Spleen (tissue), 11 donors: ENCODE measurements around the gene TACR2. TPM values are rescaled to one million over a fixed set of nuclear protein-coding genes. Genes with fewer than 3 reads are reported as not detected.

Experiments used
- DNase-seq: peaks from one replicate; pipeline ENCODE4 v3.0.0-alpha.2; 2020
- H3K27ac ChIP-seq, 8 donors: fragments of 200-600 bp; sonication (generic) in 7 of 8; 1 replicate in 4 of 8; 2 replicates in 4 of 8; pipeline versions ENCODE4 v1.5.0 to v1.8.0; 2016 to 2021; ENCODE audit warnings: inconsistent platforms in 4 of 8, mild to moderate bottlenecking in 4 of 8, moderate library complexity in 1 of 8
- H3K27me3 ChIP-seq, 7 donors: fragments of 200-600 bp; sonication (generic) in 6 of 7; replicated peaks in 1 of 7; 1 replicate in 4 of 7; 2 replicates in 3 of 7; pipeline versions ENCODE4 v1.5.0 to v1.8.0; 2016 to 2021; ENCODE audit warnings: inconsistent platforms in 3 of 7, mild to moderate bottlenecking in 1 of 7
- H3K36me3 ChIP-seq, 6 donors: fragments of 200-600 bp; sonication (generic) in 5 of 6; 1 replicate in 4 of 6; 2 replicates in 2 of 6; pipeline versions ENCODE4 v1.5.0 to v1.8.0; 2016 to 2021; ENCODE audit warnings: inconsistent platforms in 2 of 6
- H3K4me1 ChIP-seq, 6 donors: fragments of 200-600 bp; sonication (generic) in 5 of 6; 1 replicate in 3 of 6; 2 replicates in 3 of 6; pipeline versions ENCODE4 v1.5.0 to v1.8.0; 2016 to 2021; ENCODE audit warnings: inconsistent platforms in 3 of 6
- H3K4me3 ChIP-seq, 8 donors: fragments of 200-600 bp; sonication (generic) in 7 of 8; 1 replicate in 4 of 8; 2 replicates in 4 of 8; pipeline versions ENCODE4 v1.5.0 to v1.8.0; 2016 to 2021; ENCODE audit warnings: inconsistent platforms in 4 of 8, mild to moderate bottlenecking in 4 of 8, moderate library complexity in 2 of 8
- H3K9me3 ChIP-seq, 8 donors: fragments of 200-600 bp; sonication (generic) in 7 of 8; 1 replicate in 4 of 8; 2 replicates in 4 of 8; pipeline versions ENCODE4 v1.5.0 to v1.8.0; 2016 to 2021; ENCODE audit warnings: inconsistent platforms in 4 of 8
- POLR2A ChIP-seq, 3 donors: fragments of 450-650 bp; IDR thresholded peaks; one replicate each; pipeline ENCODE4 v1.5.1; 2017; ENCODE audit warnings: antibody characterized with exemption in 3 of 3, mild to moderate bottlenecking in 1 of 3
- POLR2AphosphoS5 ChIP-seq, 3 donors: sonication (generic); formaldehyde crosslinking; IDR thresholded peaks; one replicate each; pipeline ENCODE4 v1.5.1; 2017; ENCODE audit warnings: antibody characterized with exemption in 3 of 3
- WGBS, 5 donors: extraction: QIAGEN DNeasy Blood & Tissue Kit in 3 of 5; methylation state at CpG; one replicate each; pipeline versions ENCODE4 v1.1.5 to v1.1.7; 2013 to 2018; 5-methylcytosine and 5-hydroxymethylcytosine counted together
- intact Hi-C: fragments of 100-400 bp; cut with DNase I; formaldehyde crosslinking; loops from one replicate; pipeline ENCODE4 v1.15.0; 2023; ENCODE audit warnings: low total_unique reads
- polyA plus RNA-seq, 3 donors: library from polyadenylated mRNA; stranded (reverse); fragments of 200-250 nt; gene quantifications; one replicate each; pipeline ENCODE4 v1.2.1, GENCODE V29; 2013
- total RNA-seq, 7 donors: library from RNA; depleted of rRNA in 3 of 7; stranded (reverse); fragments of >200 nt in 3 of 7; fragmentation: NEBNext Ultra II Directional in 4 of 7; extraction: Animal tissue kit (Norgen Biotek cat#: 25700) in 4 of 7; gene quantifications; one replicate each; pipeline versions ENCODE4 v1.1.0 to v1.2.1, GENCODE V29; 2016 to 2021
- TF ChIP-seq, protein P1 (sequence below), 11 experiments: fragments of 200-600 bp in 7 of 11; fragments of 450-650 bp in 4 of 11; sonication (generic) in 4 of 11; IDR thresholded peaks in 8 of 11; conservative IDR thresholded peaks in 3 of 11; 1 replicate in 7 of 11; 2 replicates in 4 of 11; pipeline versions ENCODE4 v1.4.0 to v1.8.0; 2016 to 2021; ENCODE audit warnings: antibody characterized with exemption in 11 of 11, inconsistent platforms in 4 of 11, mild to moderate bottlenecking in 1 of 11
- donor health status: healthy with polysubstance abuse.
- donor health status: DM: no; HTN: no; CAD: no; lungs with moderate emphysema.
- donor health status: DM: no; HTN: no; CAD: no.
- donor health status: Bipolar disorder and iron deficiency.
- donor health status: healthy.
- donor health status: DM: no; HTN: no; CAD: no.
- donor health status: DM: yes; HTN: yes; CAD: no.

Gene TACR2
- total and polyA plus RNA-seq, 10 donors, result 0.15 to 0.52 (median 0.30) TPM; not detected in 4

GRCh38 chr10:69372126-69372980 lies 44.4 kb downstream of the TACR2 start:
- no peak overlapping the region for H3K27ac ChIP-seq
- intact Hi-C loops, result no loop called here
- WGBS, 5 donors, result 90 to 97% (median 92%) methylated on average over 9 of the region's 9 CpGs
- H3K9me3 ChIP-seq, result no peaks in the 10 kb centered on the region
- peaks cover 0 to 12% (median under 1%) of the 10 kb centered on the region in 6 donors for H3K4me1 ChIP-seq
- H3K36me3 ChIP-seq, result peaks cover 0 to 100% (median 82%) of the 10 kb centered on the region in 6 donors
- H3K4me3 ChIP-seq, result no peak overlapping the region
- no peaks in the 10 kb centered on the region for H3K27me3 ChIP-seq
- DNase-seq, result no peak
- TF ChIP-seq, protein P1, sequence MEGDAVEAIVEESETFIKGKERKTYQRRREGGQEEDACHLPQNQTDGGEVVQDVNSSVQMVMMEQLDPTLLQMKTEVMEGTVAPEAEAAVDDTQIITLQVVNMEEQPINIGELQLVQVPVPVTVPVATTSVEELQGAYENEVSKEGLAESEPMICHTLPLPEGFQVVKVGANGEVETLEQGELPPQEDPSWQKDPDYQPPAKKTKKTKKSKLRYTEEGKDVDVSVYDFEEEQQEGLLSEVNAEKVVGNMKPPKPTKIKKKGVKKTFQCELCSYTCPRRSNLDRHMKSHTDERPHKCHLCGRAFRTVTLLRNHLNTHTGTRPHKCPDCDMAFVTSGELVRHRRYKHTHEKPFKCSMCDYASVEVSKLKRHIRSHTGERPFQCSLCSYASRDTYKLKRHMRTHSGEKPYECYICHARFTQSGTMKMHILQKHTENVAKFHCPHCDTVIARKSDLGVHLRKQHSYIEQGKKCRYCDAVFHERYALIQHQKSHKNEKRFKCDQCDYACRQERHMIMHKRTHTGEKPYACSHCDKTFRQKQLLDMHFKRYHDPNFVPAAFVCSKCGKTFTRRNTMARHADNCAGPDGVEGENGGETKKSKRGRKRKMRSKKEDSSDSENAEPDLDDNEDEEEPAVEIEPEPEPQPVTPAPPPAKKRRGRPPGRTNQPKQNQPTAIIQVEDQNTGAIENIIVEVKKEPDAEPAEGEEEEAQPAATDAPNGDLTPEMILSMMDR (IDR thresholded peaks at IDR 0.05 in 8 of 11, conservative IDR thresholded peaks at IDR 0.05 in 3 of 11), result no peak
- TF ChIP-seq POLR2AphosphoS5 (IDR thresholded peaks at IDR 0.05) (no peak), POLR2A (IDR thresholded peaks at IDR 0.05) (no peak)

DNA sequence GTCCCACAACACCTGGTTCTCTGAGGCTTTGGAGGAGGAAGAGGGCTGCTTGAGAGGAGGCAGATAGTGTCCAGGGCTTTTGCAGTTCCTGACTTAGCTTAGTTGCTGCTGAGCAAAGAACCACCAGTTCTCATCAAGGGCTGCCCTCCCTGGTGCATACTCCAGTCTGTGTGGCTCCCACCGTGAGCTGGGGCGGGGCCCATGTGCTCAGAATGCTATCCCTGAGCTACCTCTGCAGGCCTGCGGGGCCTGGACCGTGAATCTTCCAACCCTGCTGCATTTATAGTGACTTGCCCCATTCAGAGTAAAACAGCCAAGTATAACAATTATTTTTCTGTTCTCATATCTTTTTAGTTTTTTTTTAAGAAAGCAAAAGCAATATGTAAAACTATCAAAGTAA lies 49.2 kb downstream of the TACR2 start:
- H3K9me3 ChIP-seq, result no peaks in the 10 kb centered on the region
- peaks cover 4 to 100% (median 79%) of the 10 kb centered on the region in 6 donors for H3K36me3 ChIP-seq
- H3K27ac ChIP-seq, result no peak overlapping the region
- H3K27me3 ChIP-seq, result no peaks in the 10 kb centered on the region
- TF ChIP-seq, protein P1 (IDR thresholded peaks at IDR 0.05 in 8 of 11, conservative IDR thresholded peaks at IDR 0.05 in 3 of 11), result no peak
- TF ChIP-seq POLR2AphosphoS5 (IDR thresholded peaks at IDR 0.05) (no peak), POLR2A (IDR thresholded peaks at IDR 0.05) (no peak)
- intact Hi-C loops, result no loop called here
- DNase-seq, result no peak
- no peak overlapping the region for H3K4me3 ChIP-seq
- H3K4me1 ChIP-seq, result peaks cover 0 to 8% (median 0%) of the 10 kb centered on the region in 6 donors
- 92 to 96% (median 93%) methylated on average over 4 of the region's 4 CpGs for WGBS, 5 donors

- Histone ChIP-seq H3K36me3 (peaks cover 4 to 100% (median 76%) of the 10 kb centered on the region in 6 donors), H3K27me3 (no peaks in the 10 kb centered on the region), H3K9me3 (no peaks in the 10 kb centered on the region), H3K27ac (no peak overlapping the region), H3K4me3 (no peak overlapping the region), H3K4me1 (peaks cover 0 to 15% (median 0%) of the 10 kb centered on the region in 6 donors)
- intact Hi-C loops, result no loop called here
- TF ChIP-seq, protein P1 (IDR thresholded peaks at IDR 0.05 in 8 of 11, conservative IDR thresholded peaks at IDR 0.05 in 3 of 11), result no peak
- TF ChIP-seq POLR2AphosphoS5 (IDR thresholded peaks at IDR 0.05), result no peak
- no peak for TF ChIP-seq POLR2A (IDR thresholded peaks at IDR 0.05)
- WGBS, 5 donors, result 92 to 98% (median 95%) methylated on average over 5 of the region's 5 CpGs
- no peak for DNase-seq
Measured at GRCh38 chr10:69366738-69367137, 50.0 kb downstream of the TACR2 start.

GRCh38 chr10:69364232-69364940 lies 52.3 kb downstream of the TACR2 start:
- no peaks in the 10 kb centered on the region for H3K9me3 ChIP-seq
- H3K27me3 ChIP-seq, result no peaks in the 10 kb centered on the region
- TF ChIP-seq POLR2AphosphoS5 (IDR thresholded peaks at IDR 0.05) (no peak), POLR2A (IDR thresholded peaks at IDR 0.05) (no peak)
- TF ChIP-seq, protein P1 (IDR thresholded peaks at IDR 0.05 in 8 of 11, conservative IDR thresholded peaks at IDR 0.05 in 3 of 11), result no peak
- intact Hi-C loops, result no loop called here
- no peak for DNase-seq
- H3K4me3 ChIP-seq, result no peak overlapping the region
- peaks cover 0 to 36% (median 12%) of the 10 kb centered on the region in 6 donors for H3K4me1 ChIP-seq
- peaks cover 4 to 100% (median 73%) of the 10 kb centered on the region in 6 donors for H3K36me3 ChIP-seq
- no peak overlapping the region for H3K27ac ChIP-seq
- WGBS, 5 donors, result 91 to 95% (median 93%) methylated on average over 9 of the region's 9 CpGs
